HG03045 (cell line): ENCODE measurements around the gene CFAP92.
"Not testable (repeated sequence)": the region's sequence is repeated elsewhere in the genome, so short reads cannot be mapped to it uniquely, and the experiment has no call there.

ENCODE experiments used
- ATAC-seq: cut with Tn5 transposase; IDR thresholded peaks from one replicate; pipeline ENCODE4 v1.9.1; 2021; ENCODE audit warnings: mild to moderate bottlenecking, moderate library complexity; ENCODE audit not compliant: unreplicated experiment

Gene CFAP92

GRCh38 chr3:128870347-128870746, 123.5 kb downstream of the CFAP92 start:
- no peak for ATAC-seq

GRCh38 chr3:128867200-128868125, 126.4 kb downstream of the CFAP92 start:
- no peak for ATAC-seq

- ATAC-seq: not testable (repeated sequence)
These were observed 128.7 kb downstream of the CFAP92 start for GRCh38 chr3:128864849-128865804.

- no peak for ATAC-seq
These were observed 129.5 kb downstream of the CFAP92 start for GRCh38 chr3:128864351-128864811.

- ATAC-seq: no peak
These were observed 130.3 kb downstream of the CFAP92 start for GRCh38 chr3:128863560-128863959.

- ATAC-seq: no peak
These were observed 132.4 kb downstream of the CFAP92 start for GRCh38 chr3:128861491-128861890.
